Fibroblast of villous mesenchyme (primary cell): Measurements from ENCODE around the gene LRRC42. TPM values are rescaled to one million over a fixed set of nuclear protein-coding genes. Genes with fewer than 3 reads are reported as not detected.
"Not testable (repeated sequence)": the region's sequence is repeated elsewhere in the genome, so short reads cannot be mapped to it uniquely, and the experiment has no call there.

Experiments used
- DNase-seq: peaks from one replicate; pipeline ENCODE4 v3.0.0-alpha.2; 2010; ENCODE audit warnings: low read depth
- H3K4me3 ChIP-seq: 2 replicates; pipeline ENCODE4 v1.5.1; 2011; ENCODE audit warnings: low read depth, mild to moderate bottlenecking, low read length
- total RNA-seq: library from RNA; depleted of rRNA; stranded (reverse); fragments of >200 nt; gene quantifications from 2 replicates; pipeline ENCODE4 v1.2.3, GENCODE V29; 2012
- TF ChIP-seq, protein P1 (sequence below): IDR thresholded peaks from 2 replicates; pipeline ENCODE4 v1.5.1; 2012; ENCODE audit warnings: low read depth, mild to moderate bottlenecking, low read length; ENCODE audit not compliant: insufficient read depth

The LRRC42 gene
- total RNA-seq, 1 donor: 47.1 TPM

DNA sequence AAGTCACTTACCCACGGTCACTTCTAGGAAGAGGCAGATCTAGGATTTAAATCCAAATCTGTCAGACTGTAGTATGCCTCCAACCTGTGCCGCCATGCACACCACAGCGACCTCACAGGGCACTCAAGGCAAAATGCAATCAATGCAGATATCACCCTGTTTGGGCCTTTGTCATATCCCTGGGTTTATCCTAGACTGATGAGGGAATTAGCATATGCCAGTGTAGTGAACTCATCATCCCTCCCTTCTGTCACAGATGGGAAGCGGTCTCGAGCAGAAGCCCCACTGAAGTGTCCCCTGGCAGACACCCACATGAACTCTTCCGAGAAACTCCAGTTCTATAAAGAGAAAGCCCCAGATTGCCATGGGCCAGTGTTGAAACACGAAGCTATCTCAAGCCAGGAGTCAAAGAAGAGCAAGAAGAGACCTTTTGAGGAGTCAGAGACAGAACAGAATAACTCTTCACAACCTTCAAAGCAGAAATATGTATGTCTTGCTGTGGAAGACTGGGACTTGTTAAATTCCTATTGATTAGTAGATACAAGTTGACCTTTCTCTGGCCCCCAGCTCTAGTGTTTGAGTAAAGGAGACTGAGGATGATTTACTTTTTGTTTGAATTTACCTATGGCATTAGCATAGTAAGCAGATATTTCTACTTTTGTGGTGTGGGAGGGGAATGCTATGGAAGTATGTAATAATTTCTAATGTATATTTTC, 21.4 kb downstream of the LRRC42 start:
- TF ChIP-seq, protein P1, sequence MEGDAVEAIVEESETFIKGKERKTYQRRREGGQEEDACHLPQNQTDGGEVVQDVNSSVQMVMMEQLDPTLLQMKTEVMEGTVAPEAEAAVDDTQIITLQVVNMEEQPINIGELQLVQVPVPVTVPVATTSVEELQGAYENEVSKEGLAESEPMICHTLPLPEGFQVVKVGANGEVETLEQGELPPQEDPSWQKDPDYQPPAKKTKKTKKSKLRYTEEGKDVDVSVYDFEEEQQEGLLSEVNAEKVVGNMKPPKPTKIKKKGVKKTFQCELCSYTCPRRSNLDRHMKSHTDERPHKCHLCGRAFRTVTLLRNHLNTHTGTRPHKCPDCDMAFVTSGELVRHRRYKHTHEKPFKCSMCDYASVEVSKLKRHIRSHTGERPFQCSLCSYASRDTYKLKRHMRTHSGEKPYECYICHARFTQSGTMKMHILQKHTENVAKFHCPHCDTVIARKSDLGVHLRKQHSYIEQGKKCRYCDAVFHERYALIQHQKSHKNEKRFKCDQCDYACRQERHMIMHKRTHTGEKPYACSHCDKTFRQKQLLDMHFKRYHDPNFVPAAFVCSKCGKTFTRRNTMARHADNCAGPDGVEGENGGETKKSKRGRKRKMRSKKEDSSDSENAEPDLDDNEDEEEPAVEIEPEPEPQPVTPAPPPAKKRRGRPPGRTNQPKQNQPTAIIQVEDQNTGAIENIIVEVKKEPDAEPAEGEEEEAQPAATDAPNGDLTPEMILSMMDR: no peak
- DNase-seq: no peak
- no peak overlapping the region for H3K4me3 ChIP-seq

- peak; percentile 48 for DNase-seq
- TF ChIP-seq, protein P1: no peak
- H3K4me3 ChIP-seq: no peak overlapping the region
Observed at GRCh38 chr1:53968125-53968513, 22.0 kb downstream of the LRRC42 start.

GRCh38 chr1:53969323-53969722, 23.2 kb downstream of the LRRC42 start:
- H3K4me3 ChIP-seq, DNase-seq: not testable (repeated sequence)

DNA sequence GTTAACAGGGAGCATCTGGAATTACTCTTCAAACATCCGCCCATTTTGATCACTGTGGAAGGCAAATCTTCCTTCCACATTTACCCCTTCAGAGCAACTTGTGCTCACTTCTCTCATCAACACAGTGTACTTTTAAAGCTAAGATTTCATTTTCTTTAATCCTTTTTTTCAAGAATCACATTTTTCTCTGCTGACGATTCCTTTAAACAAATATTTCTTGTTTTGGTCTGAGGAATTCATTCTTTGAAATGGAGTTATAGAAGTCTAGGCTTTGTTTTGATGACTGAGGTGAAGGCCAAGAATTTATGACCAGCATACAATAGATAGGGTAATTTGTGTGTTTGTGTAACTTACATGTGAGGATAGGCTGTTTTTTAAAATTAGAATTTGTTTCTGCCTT, 25.6 kb downstream of the LRRC42 start:
- peak; percentile 73 for DNase-seq
- TF ChIP-seq, protein P1: no peak
- H3K4me3 ChIP-seq: no peak overlapping the region

GRCh38 chr1:53975861-53976260, 29.7 kb downstream of the LRRC42 start:
- TF ChIP-seq, protein P1: no peak
- no peak overlapping the region for H3K4me3 ChIP-seq
- no peak for DNase-seq

GRCh38 chr1:53979712-53980450, 33.7 kb downstream of the LRRC42 start:
- no peak for DNase-seq
- no peak overlapping the region for H3K4me3 ChIP-seq
- TF ChIP-seq, protein P1: no peak

DNA sequence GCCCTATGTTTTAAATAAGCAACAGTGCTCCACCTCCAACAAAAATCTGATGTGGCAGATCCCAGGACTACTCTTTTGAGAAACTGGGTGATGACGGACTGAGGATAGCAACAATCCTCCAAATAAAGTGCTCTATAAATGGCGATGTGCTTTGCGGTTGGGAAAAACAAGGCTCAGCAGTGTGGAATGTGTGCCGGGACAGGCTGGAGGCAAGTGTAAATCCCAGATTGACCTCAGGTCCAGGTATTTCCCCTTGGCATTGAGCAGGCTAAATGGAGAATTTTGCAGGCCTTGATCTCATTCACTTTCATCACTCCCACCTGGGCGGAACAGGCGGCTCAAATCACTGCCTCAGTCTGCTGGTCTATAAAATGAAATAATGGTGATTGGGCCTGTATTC, 35.1 kb downstream of the LRRC42 start:
- H3K4me3 ChIP-seq: no peak overlapping the region
- TF ChIP-seq, protein P1: no peak
- DNase-seq: peak; percentile 90
